ENCODE results near the gene YWHAQ. TPM values are rescaled to one million over a fixed set of nuclear protein-coding genes. Genes with fewer than 3 reads are reported as not detected.

The YWHAQ gene
- total and polyA plus RNA-seq, 2 donors (not counting 1 experiment from before 2014, with no cell fraction given), result 68.7 to 126 TPM

GRCh38 chr2:9647884-9648283 is 17.1 kb upstream of the YWHAQ start:
- no peak for TF ChIP-seq EZH2 (IDR thresholded peaks at IDR 0.05; ENCODE audit: borderline replicate concordance, insufficient read depth, low read depth, low read length, poor library complexity, severe bottlenecking)
- TF ChIP-seq, protein P1, sequence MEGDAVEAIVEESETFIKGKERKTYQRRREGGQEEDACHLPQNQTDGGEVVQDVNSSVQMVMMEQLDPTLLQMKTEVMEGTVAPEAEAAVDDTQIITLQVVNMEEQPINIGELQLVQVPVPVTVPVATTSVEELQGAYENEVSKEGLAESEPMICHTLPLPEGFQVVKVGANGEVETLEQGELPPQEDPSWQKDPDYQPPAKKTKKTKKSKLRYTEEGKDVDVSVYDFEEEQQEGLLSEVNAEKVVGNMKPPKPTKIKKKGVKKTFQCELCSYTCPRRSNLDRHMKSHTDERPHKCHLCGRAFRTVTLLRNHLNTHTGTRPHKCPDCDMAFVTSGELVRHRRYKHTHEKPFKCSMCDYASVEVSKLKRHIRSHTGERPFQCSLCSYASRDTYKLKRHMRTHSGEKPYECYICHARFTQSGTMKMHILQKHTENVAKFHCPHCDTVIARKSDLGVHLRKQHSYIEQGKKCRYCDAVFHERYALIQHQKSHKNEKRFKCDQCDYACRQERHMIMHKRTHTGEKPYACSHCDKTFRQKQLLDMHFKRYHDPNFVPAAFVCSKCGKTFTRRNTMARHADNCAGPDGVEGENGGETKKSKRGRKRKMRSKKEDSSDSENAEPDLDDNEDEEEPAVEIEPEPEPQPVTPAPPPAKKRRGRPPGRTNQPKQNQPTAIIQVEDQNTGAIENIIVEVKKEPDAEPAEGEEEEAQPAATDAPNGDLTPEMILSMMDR (IDR thresholded peaks at IDR 0.05), result no peak
- Histone ChIP-seq H4K20me1 (ENCODE audit: control insufficient read depth, insufficient read depth, low read length, poor library complexity, severe bottlenecking) (no peaks in the 10 kb centered on the region), H3K27ac (ENCODE audit: low read length in 2 of 2) (no peak overlapping the region), H3K4me1 (ENCODE audit: control insufficient read depth in 2 of 2, insufficient read depth in 2 of 2, low read length in 2 of 2) (peaks cover 0 to 3% of the 10 kb centered on the region in 2 donors), H3K36me3 (replicated peaks in 1 of 2; ENCODE audit: control extremely low read depth in 1 of 2, control insufficient read depth in 1 of 2, extremely low read depth in 1 of 2, insufficient read depth in 2 of 2, low read length in 1 of 2) (no peaks in the 10 kb centered on the region), H2AFZ (ENCODE audit: insufficient read depth, low read depth, low read length, poor library complexity, severe bottlenecking) (no peak overlapping the region), H3K9me3 (ENCODE audit: control extremely low read depth in 1 of 3, control insufficient read depth in 2 of 3, insufficient read depth in 1 of 3, low read length in 2 of 3) (no peaks in the 10 kb centered on the region), H3K4me2 (replicated peaks; ENCODE audit: low read depth, low read length, poor library complexity, severe bottlenecking) (no peak overlapping the region), H3K79me2 (ENCODE audit: control insufficient read depth, insufficient read depth, low read length) (no peaks in the 10 kb centered on the region), H3K4me3 (ENCODE audit: control extremely low read depth in 1 of 5, extremely low read depth in 1 of 5, insufficient read depth in 1 of 5, low read depth in 2 of 5, low read length in 4 of 5) (no peak overlapping the region), H3K9ac (ENCODE audit: low read length) (no peak overlapping the region), H3K27me3 (replicated peaks in 1 of 4; ENCODE audit: control extremely low read depth in 1 of 4, control insufficient read depth in 3 of 4, insufficient read depth in 4 of 4, low read length in 3 of 4) (no peaks in the 10 kb centered on the region)
- Mint-ChIP-seq H3K27ac (no peak overlapping the region), H3K9me3 (ENCODE audit: insufficient read depth) (no peaks in the 10 kb centered on the region), H3K27me3 (peaks cover 5% of the 10 kb centered on the region), H3K4me1 (peaks cover 11% of the 10 kb centered on the region), H3K4me3 (no peak overlapping the region)
- DNase-seq (no peak), ATAC-seq (ENCODE audit: low read depth) (no peak)
- intact Hi-C loops (cut with micrococcal nuclease), result no loop called here
- POLR2A ChIA-PET, result no interaction called here
- WGBS (ENCODE audit: insufficient coverage), result 62% methylated on average over 3 of the region's 6 CpGs
- CTCF ChIA-PET, result interaction anchor here (0.6 kb wide), 1 partner anchor 892 kb away, joined by 3 read pairs; no protein-coding TSS in a partner anchor

DNA sequence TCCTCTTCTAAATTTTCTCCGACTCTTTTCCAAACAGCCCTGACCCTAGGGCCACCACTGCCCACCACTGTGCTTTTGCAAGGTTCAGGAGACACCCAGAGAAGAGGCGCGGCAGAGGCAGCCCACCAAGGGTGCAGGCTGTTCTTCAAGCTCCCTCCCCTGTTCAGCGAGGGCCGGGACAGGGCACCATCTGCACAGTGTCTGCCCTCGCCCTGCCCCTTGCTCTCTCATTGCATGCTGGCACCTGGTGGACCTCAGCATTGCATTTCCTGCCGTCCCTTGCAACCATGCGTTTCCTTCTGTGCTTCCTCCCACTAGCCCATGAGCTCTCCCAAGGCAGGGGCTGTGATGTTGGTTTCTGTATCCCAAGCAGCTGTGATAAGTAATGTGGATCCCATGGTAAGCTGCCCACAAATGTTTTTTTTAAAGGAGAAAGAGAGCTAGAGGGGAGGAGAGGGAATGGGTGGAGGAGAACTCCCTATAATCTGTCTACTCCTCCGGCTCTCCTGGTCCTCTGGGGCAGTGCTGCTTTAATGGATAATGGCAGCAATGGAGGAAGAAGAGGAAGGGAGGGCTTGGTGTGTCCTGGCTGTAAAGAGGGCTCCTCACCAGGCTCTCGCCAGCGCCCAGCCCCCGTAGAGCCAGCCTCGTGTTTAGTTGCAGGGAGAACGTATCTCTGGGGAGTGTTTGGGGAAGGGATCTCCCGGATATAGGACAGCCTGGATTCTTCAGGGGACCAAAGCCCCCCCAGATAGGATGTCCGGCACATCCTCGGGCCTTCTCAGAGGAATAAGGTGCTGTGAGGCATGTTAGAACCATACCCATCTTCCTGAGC is 15.6 kb upstream of the YWHAQ start:
- Histone ChIP-seq H2AFZ (ENCODE audit: insufficient read depth, low read depth, low read length, poor library complexity, severe bottlenecking) (no peak overlapping the region), H3K4me2 (replicated peaks; ENCODE audit: low read depth, low read length, poor library complexity, severe bottlenecking) (no peak overlapping the region), H3K36me3 (replicated peaks in 1 of 2; ENCODE audit: control extremely low read depth in 1 of 2, control insufficient read depth in 1 of 2, extremely low read depth in 1 of 2, insufficient read depth in 2 of 2, low read length in 1 of 2) (no peaks in the 10 kb centered on the region), H3K27ac (ENCODE audit: low read length in 2 of 2) (no peak overlapping the region), H3K79me2 (ENCODE audit: control insufficient read depth, insufficient read depth, low read length) (no peaks in the 10 kb centered on the region), H3K4me1 (ENCODE audit: control insufficient read depth in 2 of 2, insufficient read depth in 2 of 2, low read length in 2 of 2) (peaks cover 0 to 5% of the 10 kb centered on the region in 2 donors), H4K20me1 (ENCODE audit: control insufficient read depth, insufficient read depth, low read length, poor library complexity, severe bottlenecking) (no peaks in the 10 kb centered on the region), H3K9ac (ENCODE audit: low read length) (no peak overlapping the region), H3K4me3 (ENCODE audit: control extremely low read depth in 1 of 5, extremely low read depth in 1 of 5, insufficient read depth in 1 of 5, low read depth in 2 of 5, low read length in 4 of 5) (no peak overlapping the region), H3K9me3 (ENCODE audit: control extremely low read depth in 1 of 3, control insufficient read depth in 2 of 3, insufficient read depth in 1 of 3, low read length in 2 of 3) (no peaks in the 10 kb centered on the region), H3K27me3 (replicated peaks in 1 of 4; ENCODE audit: control extremely low read depth in 1 of 4, control insufficient read depth in 3 of 4, insufficient read depth in 4 of 4, low read length in 3 of 4) (no peaks in the 10 kb centered on the region)
- WGBS (ENCODE audit: insufficient coverage), result 90% methylated on average over 15 of the region's 17 CpGs
- Mint-ChIP-seq H3K4me3 (no peak overlapping the region), H3K27me3 (peaks cover 5% of the 10 kb centered on the region), H3K4me1 (peaks cover 17% of the 10 kb centered on the region), H3K27ac (no peak overlapping the region), H3K9me3 (ENCODE audit: insufficient read depth) (no peaks in the 10 kb centered on the region)
- ATAC-seq (ENCODE audit: low read depth) (no peak), DNase-seq (no peak)
- ChIA-PET POLR2A (no interaction called here), CTCF (no interaction called here)
- intact Hi-C loops (cut with micrococcal nuclease), result no loop called here
- no peak for TF ChIP-seq EZH2 (IDR thresholded peaks at IDR 0.05; ENCODE audit: borderline replicate concordance, insufficient read depth, low read depth, low read length, poor library complexity, severe bottlenecking)
- TF ChIP-seq, protein P1 (IDR thresholded peaks at IDR 0.05), result no peak

Data from B cell (primary cell).